Effector memory CD4-positive, alpha-beta T cell (primary cell): ENCODE measurements around the gene CAP2.

ENCODE experiments used
- DNase-seq, 3 donors: peaks; one replicate each; pipeline ENCODE4 v3.0.0-alpha.2; 2020
- H3K27ac ChIP-seq: 2 replicates; pipeline ENCODE4 v1.7.0; 2013; ENCODE audit warnings: mild to moderate bottlenecking, low read length, moderate library complexity; ENCODE audit not compliant: insufficient read depth, poor library complexity, severe bottlenecking
- H3K27me3 ChIP-seq: replicated peaks from 2 replicates; pipeline ENCODE4 v1.7.0; 2013; ENCODE audit warnings: mild to moderate bottlenecking, low read length; ENCODE audit not compliant: insufficient read depth, control insufficient read depth, poor library complexity, severe bottlenecking
- H3K36me3 ChIP-seq: 2 replicates; pipeline ENCODE4 v1.7.0; 2013; ENCODE audit warnings: mild to moderate bottlenecking, low read length, moderate library complexity; ENCODE audit not compliant: control insufficient read depth, insufficient read depth
- H3K4me1 ChIP-seq: 2 replicates; pipeline ENCODE4 v1.7.0; 2013; ENCODE audit warnings: low read length, mild to moderate bottlenecking; ENCODE audit not compliant: control insufficient read depth, insufficient read depth, poor library complexity, severe bottlenecking
- H3K4me3 ChIP-seq: 2 replicates; pipeline ENCODE4 v1.7.0; 2013; ENCODE audit warnings: low read length, low read depth, mild to moderate bottlenecking; ENCODE audit not compliant: insufficient read depth, poor library complexity, severe bottlenecking
- H3K9me3 ChIP-seq: 2 replicates; pipeline ENCODE4 v1.7.0; 2013; ENCODE audit warnings: mild to moderate bottlenecking, low read length, moderate library complexity; ENCODE audit not compliant: control insufficient read depth

Gene CAP2

DNA sequence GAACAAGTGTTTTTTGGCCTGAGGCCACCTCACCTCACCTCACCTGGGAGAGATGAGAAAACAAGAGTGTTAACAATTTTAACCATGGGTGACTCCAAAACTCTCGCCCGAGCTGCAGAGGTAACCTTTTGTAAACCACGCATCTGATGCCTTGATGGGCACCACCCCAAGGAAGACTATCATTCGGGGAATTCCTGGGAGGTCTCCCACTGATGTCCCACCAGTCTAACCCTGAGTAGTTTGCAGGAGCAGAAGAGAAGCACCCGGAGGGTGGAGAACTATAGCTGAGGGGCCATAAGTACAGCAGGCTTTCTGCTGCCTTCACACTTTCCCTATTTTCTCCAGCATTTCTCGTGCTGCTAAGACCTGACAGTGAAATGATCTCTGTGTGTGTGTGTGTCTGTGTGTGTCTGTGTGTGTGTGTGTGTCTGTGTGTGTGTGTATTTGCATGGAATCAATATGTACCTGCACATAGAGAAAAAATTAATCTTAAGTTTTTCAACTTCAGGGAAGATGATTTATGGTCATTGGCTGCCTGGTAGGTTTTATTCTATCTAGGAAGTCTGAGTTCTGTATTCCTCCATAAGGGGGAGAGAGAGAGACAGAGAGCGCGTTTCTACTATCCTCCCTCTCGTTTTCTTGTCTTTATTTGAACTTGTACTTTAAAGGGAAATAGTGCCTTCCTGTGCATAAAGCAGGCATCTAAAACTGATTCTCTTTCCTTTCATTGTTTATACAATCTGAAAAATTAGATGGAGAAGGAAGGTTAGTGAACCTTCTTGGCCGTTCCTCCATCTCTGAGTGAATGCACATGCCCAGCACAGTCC, 75.8 kb downstream of the CAP2 start:
- Histone ChIP-seq H3K36me3 (no peaks in the 10 kb centered on the region), H3K4me1 (no peaks in the 10 kb centered on the region), H3K9me3 (no peaks in the 10 kb centered on the region), H3K27me3 (no peaks in the 10 kb centered on the region), H3K4me3 (no peak overlapping the region), H3K27ac (no peak overlapping the region)
- DNase-seq = no peak

DNA sequence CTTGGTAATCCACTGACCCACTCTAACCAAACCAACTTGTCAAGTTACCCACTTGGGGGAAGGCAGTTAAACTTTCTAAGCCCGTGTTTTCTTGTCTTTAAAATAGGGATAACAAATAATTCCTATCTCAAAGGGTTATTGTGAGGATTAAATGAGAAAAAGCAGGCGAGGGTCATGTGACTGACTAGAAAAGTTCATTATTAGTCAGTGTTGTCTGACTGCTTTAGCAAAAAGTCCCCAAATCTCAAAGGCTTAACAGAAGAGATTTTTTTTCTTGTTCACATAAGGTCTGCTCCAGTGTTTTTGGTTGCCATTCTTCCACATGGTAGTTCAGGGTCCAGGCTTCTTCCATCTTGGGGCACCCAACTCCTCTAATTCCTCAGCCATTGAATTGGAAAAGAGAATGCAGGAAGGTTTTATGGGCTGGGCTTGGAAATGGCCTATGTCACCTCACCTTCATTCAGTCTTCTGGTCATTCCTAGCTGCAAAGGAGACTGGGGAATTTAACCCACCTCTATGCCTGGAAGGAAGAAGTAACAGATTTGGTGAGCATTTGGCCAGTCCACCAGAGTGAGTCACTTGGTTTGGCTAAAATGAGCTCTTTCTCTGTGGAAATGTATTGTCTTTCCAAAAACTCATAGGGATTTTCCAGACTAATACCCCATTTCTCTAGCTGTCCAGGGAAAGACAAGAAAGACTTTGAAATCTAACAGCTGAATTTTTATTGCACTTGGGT, 77.0 kb downstream of the CAP2 start:
- no peaks in the 10 kb centered on the region for H3K27me3 ChIP-seq
- no peaks in the 10 kb centered on the region for H3K36me3 ChIP-seq
- no peak for DNase-seq
- no peaks in the 10 kb centered on the region for H3K9me3 ChIP-seq
- no peak overlapping the region for H3K4me3 ChIP-seq
- no peaks in the 10 kb centered on the region for H3K4me1 ChIP-seq
- no peak overlapping the region for H3K27ac ChIP-seq

DNA sequence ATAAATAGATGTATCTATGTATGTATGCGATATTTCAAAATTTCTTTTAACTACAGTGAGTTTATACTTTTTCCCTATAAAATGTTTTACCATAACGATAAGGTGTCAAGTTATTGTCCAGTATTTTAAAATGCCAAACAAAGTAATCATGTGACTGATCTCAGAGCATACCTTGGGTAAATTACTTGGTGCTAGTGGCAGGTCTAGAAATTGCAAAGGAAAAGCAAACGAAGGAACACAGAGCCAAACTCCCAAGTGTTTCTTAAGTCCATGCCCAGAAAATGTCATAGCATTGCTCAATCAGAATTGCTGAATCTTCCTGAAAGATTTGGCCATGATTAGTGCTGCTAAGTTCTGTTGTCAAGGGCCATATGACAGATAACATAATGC, 77.5 kb downstream of the CAP2 start:
- Histone ChIP-seq H3K4me3 (no peak overlapping the region), H3K27ac (no peak overlapping the region), H3K27me3 (no peaks in the 10 kb centered on the region), H3K9me3 (no peaks in the 10 kb centered on the region), H3K4me1 (no peaks in the 10 kb centered on the region), H3K36me3 (no peaks in the 10 kb centered on the region)
- no peak for DNase-seq

DNA sequence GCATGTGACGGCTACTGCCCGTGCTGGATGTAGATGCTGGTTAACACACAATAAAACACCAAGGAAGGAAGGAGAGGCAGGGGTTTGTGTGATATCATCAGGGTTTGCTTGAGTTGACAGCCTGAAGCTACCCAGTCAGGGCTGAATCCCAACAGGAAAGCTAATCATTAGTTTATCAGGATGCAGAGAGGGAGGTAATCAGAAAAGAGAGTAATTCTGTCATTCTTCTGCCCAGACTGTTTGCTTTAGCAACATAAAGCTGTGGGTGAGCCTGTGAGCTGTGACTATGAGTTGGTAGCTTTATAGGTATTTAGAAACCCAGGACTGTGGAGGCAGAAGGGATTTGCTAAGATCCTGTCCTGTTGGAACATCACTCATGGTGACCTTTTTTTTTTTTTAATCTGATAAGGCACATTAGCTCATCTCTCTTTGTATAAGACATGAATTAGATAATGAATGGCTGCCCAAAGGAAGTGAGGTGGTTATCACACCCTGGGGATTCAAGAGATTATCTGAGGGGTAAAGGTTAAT, 79.3 kb downstream of the CAP2 start:
- no peak for DNase-seq
- no peaks in the 10 kb centered on the region for H3K27me3 ChIP-seq
- H3K27ac ChIP-seq = no peak overlapping the region

DNA sequence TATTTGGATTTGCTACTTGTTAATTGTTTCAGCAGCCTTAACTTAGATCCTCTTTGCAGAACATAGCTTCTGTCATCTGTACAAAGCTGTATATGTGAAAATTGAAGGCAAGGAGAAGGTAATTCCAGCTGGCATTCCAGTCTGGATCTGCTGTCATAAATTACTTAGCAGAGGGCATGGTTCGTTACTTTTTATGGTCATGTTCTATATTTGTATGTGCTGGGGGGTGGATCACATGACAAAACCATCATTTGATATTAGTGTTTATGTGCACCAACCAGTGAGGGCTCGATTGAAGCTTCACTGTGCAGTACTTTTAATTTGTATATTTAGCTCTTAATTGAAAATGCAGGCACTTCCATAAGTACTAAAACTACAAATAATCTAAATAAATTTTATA, 80.2 kb downstream of the CAP2 start:
- H3K4me1 ChIP-seq = no peaks in the 10 kb centered on the region
- H3K4me3 ChIP-seq = no peak overlapping the region
- DNase-seq = no peak
- H3K9me3 ChIP-seq = no peaks in the 10 kb centered on the region
- no peak overlapping the region for H3K27ac ChIP-seq
- H3K36me3 ChIP-seq = no peaks in the 10 kb centered on the region
- no peaks in the 10 kb centered on the region for H3K27me3 ChIP-seq

More for the DNA sequence above, 79.3 kb downstream of the CAP2 start:
- H3K4me3 ChIP-seq = no peak overlapping the region
- no peaks in the 10 kb centered on the region for H3K36me3 ChIP-seq
- no peaks in the 10 kb centered on the region for H3K9me3 ChIP-seq
- H3K4me1 ChIP-seq = no peaks in the 10 kb centered on the region

DNA sequence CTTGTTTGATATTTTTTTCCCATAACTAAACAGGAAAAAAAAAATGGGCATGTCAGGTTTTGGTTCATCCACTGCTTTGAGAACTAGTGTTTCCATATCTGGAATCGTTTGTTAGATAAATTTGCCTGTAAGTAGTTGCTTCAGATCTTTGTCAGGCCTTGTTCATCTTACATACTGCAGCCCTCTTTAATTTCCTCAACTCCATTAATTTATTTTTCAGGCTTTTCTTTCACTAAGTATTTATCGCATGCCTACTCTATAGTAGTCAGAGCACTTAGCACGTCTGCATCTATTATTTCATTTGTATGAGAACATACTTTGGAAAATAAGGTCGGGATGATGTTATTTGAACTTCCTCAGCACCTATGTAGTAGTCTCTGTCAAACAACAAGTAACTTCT, 80.9 kb downstream of the CAP2 start:
- no peaks in the 10 kb centered on the region for H3K4me1 ChIP-seq
- DNase-seq = no peak
- no peaks in the 10 kb centered on the region for H3K36me3 ChIP-seq
- no peak overlapping the region for H3K27ac ChIP-seq
- no peak overlapping the region for H3K4me3 ChIP-seq
- H3K9me3 ChIP-seq = no peaks in the 10 kb centered on the region
- H3K27me3 ChIP-seq = no peaks in the 10 kb centered on the region

DNA sequence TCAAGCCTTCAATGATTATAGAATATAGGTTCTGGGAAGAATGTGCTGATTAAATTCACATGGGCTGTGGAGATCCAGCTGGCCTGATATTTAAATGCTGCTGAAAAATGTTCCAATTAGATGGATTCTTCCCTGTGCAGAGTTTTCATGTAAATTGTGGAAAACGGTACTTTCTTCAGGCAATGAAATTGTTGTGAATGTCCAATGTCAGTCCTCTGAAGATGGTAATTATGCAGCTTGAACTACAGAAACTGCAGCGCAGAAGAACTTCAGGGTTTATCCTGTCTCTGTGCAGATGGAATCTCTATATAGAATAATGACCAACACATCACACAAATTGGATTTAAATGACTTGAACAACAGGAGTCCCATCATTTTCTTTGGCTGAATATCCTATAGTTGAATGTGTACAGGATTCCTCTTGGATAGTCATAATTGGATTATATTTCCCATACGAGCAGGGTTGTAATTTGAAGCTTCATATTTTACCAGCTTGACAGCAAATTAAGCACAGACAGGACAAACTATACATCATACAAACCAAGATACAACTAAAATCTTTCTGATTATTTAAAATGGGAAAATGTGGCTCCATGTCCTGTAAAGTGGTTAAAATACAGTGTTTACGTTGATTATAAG, 82.3 kb downstream of the CAP2 start:
- DNase-seq = no peak
- no peaks in the 10 kb centered on the region for H3K9me3 ChIP-seq
- no peaks in the 10 kb centered on the region for H3K27me3 ChIP-seq
- no peak overlapping the region for H3K4me3 ChIP-seq
- H3K36me3 ChIP-seq = no peaks in the 10 kb centered on the region
- no peak overlapping the region for H3K27ac ChIP-seq
- H3K4me1 ChIP-seq = no peaks in the 10 kb centered on the region

DNA sequence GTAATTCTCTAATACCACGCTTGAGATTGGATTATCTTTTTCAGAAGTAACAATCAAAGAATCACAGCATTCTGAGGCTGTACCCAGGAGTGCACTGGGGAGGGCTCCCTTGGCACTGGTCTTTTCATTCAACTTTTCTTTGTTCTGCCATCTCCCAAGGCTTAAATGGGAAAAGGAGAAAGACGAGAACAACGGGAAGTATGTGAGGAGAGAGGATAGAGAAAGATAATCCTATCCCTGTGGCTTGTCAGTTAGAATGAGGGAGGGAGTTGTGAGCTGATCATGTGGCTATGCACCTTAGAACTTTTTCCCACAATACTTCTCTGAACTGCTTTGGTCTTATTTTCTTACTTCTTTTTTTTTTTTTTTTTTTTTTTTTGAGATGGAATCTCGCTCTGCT, 83.1 kb downstream of the CAP2 start:
- DNase-seq = no peak
- Histone ChIP-seq H3K4me3 (no peak overlapping the region), H3K27me3 (no peaks in the 10 kb centered on the region), H3K9me3 (no peaks in the 10 kb centered on the region), H3K36me3 (no peaks in the 10 kb centered on the region), H3K27ac (no peak overlapping the region), H3K4me1 (no peaks in the 10 kb centered on the region)

DNA sequence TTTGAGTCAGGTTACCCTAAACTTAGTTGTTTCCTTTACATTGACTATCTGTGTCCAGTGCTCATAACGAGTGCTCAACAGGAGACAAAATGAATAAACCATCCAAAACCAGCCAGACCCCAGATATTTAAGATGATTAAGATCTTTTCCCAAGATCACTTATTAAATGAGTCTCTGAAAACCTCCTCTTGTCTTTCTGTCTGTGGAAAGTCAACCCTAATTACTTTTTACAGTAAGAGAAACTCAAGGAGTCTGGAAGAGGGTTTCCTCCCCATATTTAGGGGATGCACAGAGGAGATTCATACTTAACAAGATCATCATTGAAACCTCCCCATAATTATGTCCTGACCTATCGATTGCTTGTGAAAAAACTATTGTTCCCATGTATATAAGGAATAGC, 84.0 kb downstream of the CAP2 start:
- no peak overlapping the region for H3K27ac ChIP-seq
- no peaks in the 10 kb centered on the region for H3K27me3 ChIP-seq
- H3K36me3 ChIP-seq = no peaks in the 10 kb centered on the region
- H3K4me3 ChIP-seq = no peak overlapping the region
- H3K9me3 ChIP-seq = no peaks in the 10 kb centered on the region
- no peak for DNase-seq
- no peaks in the 10 kb centered on the region for H3K4me1 ChIP-seq
